Measurements from ENCODE around the gene ABLIM2.

Gene ABLIM2

GRCh38 chr4:8173492-8174242 is 15.1 kb upstream of the ABLIM2 start:
- DNase-seq, result no peak

DNA sequence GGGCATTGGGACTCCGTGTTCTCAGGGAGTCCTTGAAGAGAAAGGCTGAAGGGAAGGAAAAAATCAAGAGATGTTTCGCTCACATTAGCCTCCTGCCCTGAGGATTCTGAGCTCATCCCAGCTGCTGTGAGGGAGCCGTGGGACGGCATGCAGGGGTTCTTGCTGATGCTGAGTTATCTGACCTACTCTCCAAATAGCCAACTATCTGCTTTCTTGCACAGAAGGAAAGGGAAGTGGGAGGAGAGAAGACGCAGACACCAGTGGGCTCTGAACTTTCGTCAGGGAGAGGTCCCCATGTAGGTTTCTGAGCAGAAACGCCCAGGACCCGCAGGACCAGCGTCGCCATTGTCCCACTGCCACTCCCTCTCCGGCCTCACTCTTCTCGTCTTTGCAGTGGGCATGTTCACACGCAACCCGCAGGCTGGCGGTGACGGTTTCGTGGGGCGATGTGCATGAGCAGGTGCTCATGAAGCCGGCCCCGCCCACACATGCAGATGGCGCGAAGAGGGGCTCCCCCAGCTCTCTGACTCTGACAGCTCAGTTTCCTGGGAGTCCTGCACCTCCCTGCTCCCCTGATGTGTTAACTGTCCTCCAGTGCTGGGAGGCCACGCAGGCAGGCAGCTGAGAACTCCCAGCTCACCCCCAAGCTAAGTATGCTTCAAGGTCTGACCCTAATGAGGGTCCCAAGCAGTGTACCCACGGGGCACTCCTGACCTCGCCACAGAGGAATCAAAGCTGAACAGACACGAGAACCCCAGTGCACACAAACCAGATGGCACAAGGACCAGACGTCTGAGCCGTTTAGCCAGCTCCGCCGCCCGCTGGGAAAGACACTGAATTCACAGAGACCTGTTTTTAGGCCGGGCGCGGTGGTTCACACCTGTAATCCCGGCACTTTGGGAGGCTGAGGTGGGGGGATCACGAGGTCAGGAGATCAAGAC is 13.6 kb upstream of the ABLIM2 start:
- DNase-seq, result no peak

DNA sequence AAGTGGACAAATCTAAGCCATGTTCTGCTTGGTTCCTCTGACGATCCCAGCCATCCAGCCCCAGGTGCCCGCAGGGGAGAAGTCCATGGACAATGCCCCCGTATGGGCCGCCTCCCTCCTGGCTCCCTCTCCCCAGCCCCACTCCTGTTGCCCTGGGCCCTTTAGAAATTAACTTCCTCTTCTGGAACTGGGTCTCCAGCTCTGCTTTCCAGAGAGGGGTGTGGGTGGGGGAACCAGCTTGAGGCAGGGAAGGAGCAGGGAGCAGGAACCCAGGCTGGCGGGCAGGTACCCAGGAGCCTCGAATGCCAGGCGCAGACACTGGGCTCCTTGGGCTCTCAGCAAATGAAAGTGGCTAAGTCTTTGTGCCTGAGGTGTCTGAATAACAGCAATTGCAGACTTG is 12.7 kb upstream of the ABLIM2 start:
- no peak for DNase-seq

- no peak for DNase-seq
These were observed 11.7 kb upstream of the ABLIM2 start for GRCh38 chr4:8170341-8170740.

- DNase-seq, result no peak
These were observed 11.2 kb upstream of the ABLIM2 start for GRCh38 chr4:8169763-8170162.

DNA sequence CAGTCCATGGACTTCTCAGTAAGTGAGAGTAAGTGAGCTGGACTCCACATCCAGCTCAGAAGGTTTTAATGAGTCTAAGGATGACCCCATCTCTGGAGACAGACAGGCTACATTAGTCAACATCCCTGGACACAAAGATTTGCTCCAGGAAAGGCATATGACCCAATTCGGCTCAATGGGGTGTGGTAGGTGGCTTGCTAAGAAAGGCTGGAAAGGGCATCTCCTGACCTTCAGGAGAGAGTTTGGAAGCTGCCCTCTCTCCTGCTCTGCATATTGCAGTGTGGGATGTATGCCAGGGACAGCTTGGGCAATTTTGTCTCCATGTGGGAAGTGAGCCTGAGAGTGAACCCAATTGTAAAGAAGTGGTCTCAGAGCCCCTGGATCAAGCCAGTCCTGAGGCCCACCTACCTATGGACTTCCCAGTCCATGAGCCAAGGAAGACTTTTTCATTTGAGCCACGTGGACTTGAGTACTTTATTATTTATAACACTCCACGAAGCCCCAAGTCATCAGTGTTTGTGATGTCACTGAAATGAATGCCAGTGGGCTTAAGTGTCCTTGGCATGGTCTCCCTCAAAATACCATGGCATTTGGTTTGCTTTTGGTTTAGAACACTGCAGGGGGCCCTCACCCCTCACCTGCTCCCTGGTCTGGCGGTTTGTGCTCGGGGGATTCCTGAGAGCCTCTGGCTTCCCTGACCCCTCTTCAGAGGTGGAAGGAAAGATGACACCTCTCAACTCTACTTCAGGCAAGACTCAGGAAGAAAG is 10.4 kb upstream of the ABLIM2 start:
- no peak for DNase-seq

- no peak for DNase-seq
These were observed 9.6 kb upstream of the ABLIM2 start for GRCh38 chr4:8168232-8168631.

GRCh38 chr4:8167815-8168214 is 9.2 kb upstream of the ABLIM2 start:
- no peak for DNase-seq

GRCh38 chr4:8167291-8167690 is 8.7 kb upstream of the ABLIM2 start:
- no peak for DNase-seq

- DNase-seq, result no peak
These were observed 6.8 kb upstream of the ABLIM2 start for GRCh38 chr4:8165374-8165896.

DNA sequence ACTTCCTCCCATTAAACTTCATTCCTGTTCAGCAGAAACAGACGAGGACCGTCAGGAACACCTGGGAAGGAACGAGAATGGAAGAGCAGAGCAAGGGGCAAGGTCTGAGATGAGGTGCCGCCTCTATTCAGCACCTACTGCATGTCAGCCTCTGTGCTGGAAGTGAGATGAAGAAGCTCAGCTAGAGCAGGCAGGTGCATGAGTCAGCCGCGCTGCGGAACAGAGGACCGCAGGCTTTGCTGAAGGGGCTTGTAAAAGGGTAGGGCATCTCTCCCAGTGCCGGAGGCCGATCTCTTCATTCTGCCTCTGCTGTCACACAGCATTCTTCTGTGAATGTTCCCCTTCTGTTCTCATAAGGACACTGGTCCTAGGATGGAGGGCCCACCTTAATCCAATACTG is 6.1 kb upstream of the ABLIM2 start:
- no peak for DNase-seq

GRCh38 chr4:8164194-8164565 is 5.6 kb upstream of the ABLIM2 start:
- DNase-seq, result no peak

DNA sequence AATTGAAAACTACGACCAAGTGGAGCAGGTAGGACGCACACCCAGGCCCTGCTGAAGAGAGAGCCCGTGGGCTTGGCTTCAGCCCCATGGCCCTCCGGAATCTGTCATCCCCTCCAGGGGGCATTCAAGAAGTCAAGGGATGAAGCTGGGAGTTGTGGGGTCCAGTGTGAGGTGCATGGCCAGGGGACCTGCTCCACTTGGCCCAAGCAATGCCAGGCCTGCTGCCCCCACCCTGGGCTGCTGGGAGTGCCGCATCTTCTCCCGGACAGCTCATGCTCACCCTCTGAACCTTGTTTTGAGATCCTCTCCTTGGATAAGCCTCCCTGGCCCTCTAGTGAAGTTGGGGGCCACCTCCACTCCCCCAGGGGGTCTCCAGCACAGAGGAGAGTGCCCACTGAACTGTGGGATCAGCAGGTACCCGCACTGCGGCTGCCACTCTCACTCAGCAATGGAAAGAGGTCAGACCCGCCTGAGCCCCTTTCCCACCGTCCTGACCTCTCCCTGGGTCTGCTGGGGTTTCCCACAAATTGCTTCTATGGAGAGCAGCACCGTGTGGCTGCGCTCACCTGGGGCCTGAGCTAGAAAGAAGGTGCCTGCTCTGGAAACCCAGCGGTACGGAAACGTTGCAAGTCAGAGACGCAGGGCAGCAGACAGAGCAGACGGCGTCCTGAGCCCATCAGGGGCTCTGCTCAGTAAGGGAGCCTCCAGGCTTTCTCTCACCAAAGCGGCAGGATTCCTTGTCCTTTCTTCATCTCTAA is 5.0 kb upstream of the ABLIM2 start:
- DNase-seq, result no peak

GRCh38 chr4:8163026-8163425 is 4.4 kb upstream of the ABLIM2 start:
- DNase-seq, result no peak

DNA sequence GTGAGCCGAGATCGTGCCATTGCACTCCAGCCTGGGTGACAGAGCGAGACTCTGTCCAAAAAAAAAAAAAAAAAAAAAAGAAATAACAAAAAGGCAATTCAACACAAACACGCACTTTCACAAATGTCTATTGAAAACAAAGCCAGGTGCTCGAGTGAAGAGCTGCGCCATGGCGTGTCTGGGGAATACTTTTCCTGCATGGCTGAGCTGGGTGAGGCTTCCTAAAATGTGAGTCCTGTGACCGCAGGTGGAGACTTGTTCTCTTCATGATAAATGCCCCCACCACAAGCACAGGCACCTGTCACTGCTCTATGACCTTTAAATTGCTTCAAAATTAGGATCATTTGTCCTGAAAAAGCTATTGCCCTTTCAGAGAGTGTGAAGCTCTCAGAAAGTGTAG is 4.0 kb upstream of the ABLIM2 start:
- DNase-seq, result no peak

GRCh38 chr4:8160572-8160971 is 2.0 kb upstream of the ABLIM2 start:
- DNase-seq, result no peak

DNA sequence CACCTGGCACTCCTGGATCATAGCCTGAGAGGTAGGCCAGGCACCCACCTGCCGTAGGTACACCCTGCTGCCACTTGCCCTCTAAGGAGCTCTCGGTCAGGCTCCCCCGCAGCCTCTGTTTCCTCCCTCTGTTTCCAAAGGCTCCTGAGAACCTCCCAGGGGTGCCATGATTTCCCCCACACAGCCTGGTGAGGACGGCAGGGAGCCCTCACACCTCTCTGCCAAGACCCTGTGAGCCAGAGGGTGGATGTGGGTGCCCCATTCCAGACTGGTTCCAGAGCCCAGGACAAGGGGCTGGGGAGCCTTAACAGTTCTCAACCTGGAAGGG is 1.6 kb upstream of the ABLIM2 start:
- no peak for DNase-seq

DNA sequence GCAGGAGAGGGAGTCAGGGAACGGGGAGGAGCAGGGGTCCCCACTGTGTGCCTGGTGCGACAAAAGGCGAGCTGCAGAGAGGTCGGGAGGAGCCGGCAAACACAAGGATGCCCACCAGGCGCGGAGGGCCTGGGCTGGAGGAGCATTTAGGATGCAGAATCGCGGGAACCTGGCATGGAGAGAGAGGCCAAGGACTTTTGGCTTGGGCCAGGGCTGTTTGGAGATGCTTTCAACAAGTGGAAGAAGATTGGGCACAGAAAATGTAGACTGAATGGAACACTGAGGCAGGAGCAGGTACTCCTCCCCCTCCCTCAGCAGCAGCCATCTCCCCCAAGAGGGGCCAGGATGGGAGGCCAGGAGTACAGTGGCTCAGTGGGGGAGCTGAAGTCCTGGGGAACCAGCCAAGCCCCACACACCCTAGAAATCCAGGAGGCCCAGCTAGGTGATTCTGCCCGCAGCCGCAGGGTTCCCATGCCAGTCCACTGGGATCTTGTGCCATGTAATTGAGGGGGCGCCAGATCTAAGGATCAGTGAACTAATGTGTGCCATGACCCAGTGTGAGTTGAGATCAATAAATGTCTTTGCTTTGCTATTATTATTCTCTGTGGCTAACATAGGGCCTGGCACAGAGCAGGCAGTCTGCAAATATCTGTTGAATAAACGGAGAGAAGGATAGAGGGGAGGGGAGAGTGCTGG is 1.1 kb upstream of the ABLIM2 start:
- DNase-seq, result peak; percentile 54

GRCh38 chr4:8157944-8158709 is 486 bp downstream of the ABLIM2 start:
- DNase-seq, result no peak

- DNase-seq, result no peak
These were observed 1.1 kb downstream of the ABLIM2 start for GRCh38 chr4:8157496-8157895.

DNA sequence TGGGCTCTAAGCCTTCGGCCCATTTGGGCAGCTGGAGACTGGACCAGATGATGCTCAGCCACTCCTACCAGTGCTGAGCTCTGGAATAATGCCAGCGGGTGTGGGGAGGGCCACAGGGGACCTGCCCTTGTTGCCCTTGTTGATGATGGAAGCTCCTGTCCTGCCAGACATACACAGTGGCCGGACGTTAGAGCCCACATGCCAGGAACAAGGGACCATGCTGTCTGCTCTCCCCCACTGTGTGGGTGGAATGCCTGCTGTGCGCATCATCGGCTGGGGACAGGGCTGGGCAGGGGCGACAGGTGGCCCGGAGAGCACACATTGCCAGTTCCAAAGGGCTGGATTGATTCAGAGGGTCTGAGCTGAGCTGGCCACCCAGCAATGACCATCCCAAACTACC is 2.0 kb downstream of the ABLIM2 start:
- no peak for DNase-seq
